Endothelial cell of umbilical vein (primary cell): Measurements from ENCODE around the gene ANKRD31. TPM values are rescaled to one million over a fixed set of nuclear protein-coding genes. Genes with fewer than 3 reads are reported as not detected.

Experiments
- BruUV-seq: library from RNA; stranded (reverse); fragments of 400-500 nt; replicated peaks from 2 replicates; lab custom pipeline; 2021; lab: Mats Ljungman, UMichigan
- CTCF ChIA-PET: fragments of 300-600, 350-600 bp; sonication (Branson Sonifier 250); formaldehyde crosslinking; loops from one replicate; lab custom pipeline; 2021; ENCODE audit warnings: antibody characterized with exemption, inconsistent platforms; lab: Charles Lee
- POLR2A ChIA-PET: fragments of 300-600, 350-600 bp; sonication (Branson Sonifier 250); formaldehyde crosslinking; loops from one replicate; lab custom pipeline; 2021; ENCODE audit warnings: antibody characterized with exemption, inconsistent platforms; lab: Charles Lee
- DNase-seq: peaks from one replicate; pipeline ENCODE4 v3.0.0-alpha.2; 2011; ENCODE audit warnings: low read depth, low spot score
- FAIRE-seq: peaks from 2 replicates; lab custom pipeline; 2011; peaks lifted over from hg19 to GRCh38; lab: Jason Lieb, UNC
- H2AFZ ChIP-seq: 2 replicates; pipeline ENCODE4 v1.6.0; 2012; ENCODE audit warnings: low read depth, low read length, control low read depth, inconsistent platforms
- H3K27ac ChIP-seq: 2 replicates; pipeline ENCODE4 v1.5.1; 2011; ENCODE audit warnings: low read depth, mild to moderate bottlenecking, control low read depth, low read length, moderate library complexity; ENCODE audit not compliant: insufficient read depth
- H3K27me3 ChIP-seq, 2 experiments: 2 replicates each; pipeline versions ENCODE4 v1.6.0 to v1.6.1; 2011; ENCODE audit warnings: low read length in 2 of 2, mixed read lengths in 1 of 2; ENCODE audit not compliant: control insufficient read depth in 2 of 2, insufficient read depth in 2 of 2
- H3K36me3 ChIP-seq, 2 experiments: 2 replicates in 1 of 2; 3 replicates in 1 of 2; pipeline ENCODE4 v1.5.1; 2011; ENCODE audit warnings: low read length in 2 of 2, mild to moderate bottlenecking in 1 of 2, moderate library complexity in 1 of 2; ENCODE audit not compliant: control insufficient read depth in 2 of 2, insufficient read depth in 2 of 2; ENCODE audit errors: extremely low read depth in 1 of 2
- H3K4me1 ChIP-seq: 3 replicates; pipeline ENCODE4 v1.5.1; 2011; ENCODE audit warnings: mild to moderate bottlenecking, low read length; ENCODE audit not compliant: control insufficient read depth, insufficient read depth; ENCODE audit errors: extremely low read depth
- H3K4me2 ChIP-seq: 2 replicates; pipeline ENCODE4 v1.6.1; 2011; ENCODE audit warnings: low read length, control low read depth, mixed read lengths; ENCODE audit not compliant: insufficient read depth
- H3K4me3 ChIP-seq, 3 experiments: fragments of 200-600 bp in 1 of 3; sonication (generic), shearing (Covaris generic) in 1 of 3; replicated peaks in 1 of 3; 2 replicates each; pipeline ENCODE4 v1.5.1; 2011 to 2016; ENCODE audit warnings: control low read depth in 3 of 3, low read length in 3 of 3, mild to moderate bottlenecking in 2 of 3, inconsistent platforms in 1 of 3, low read depth in 1 of 3, moderate library complexity in 1 of 3; ENCODE audit not compliant: insufficient read depth in 1 of 3
- H3K79me2 ChIP-seq: 2 replicates; pipeline ENCODE4 v1.6.0; 2012; ENCODE audit warnings: low read length, inconsistent platforms; ENCODE audit not compliant: control insufficient read depth, insufficient read depth
- H3K9ac ChIP-seq: replicated peaks from 2 replicates; pipeline ENCODE3; 2011; ENCODE audit warnings: low read length, control low read depth; ENCODE audit not compliant: insufficient read depth; ENCODE audit errors: extremely low read depth
- H3K9me1 ChIP-seq: replicated peaks from 3 replicates; pipeline ENCODE4 v1.6.0; 2011; ENCODE audit warnings: mild to moderate bottlenecking, low read length; ENCODE audit not compliant: control insufficient read depth, insufficient read depth; ENCODE audit errors: extremely low read depth
- H3K9me3 ChIP-seq: replicated peaks from 2 replicates; pipeline ENCODE4 v1.5.1; 2012; ENCODE audit warnings: low read length, inconsistent platforms; ENCODE audit not compliant: control insufficient read depth, insufficient read depth
- H4K20me1 ChIP-seq: replicated peaks from 2 replicates; pipeline ENCODE3; 2011; ENCODE audit warnings: mild to moderate bottlenecking, low read length; ENCODE audit not compliant: control insufficient read depth, insufficient read depth; ENCODE audit errors: extremely low read depth
- CTCF ChIP-seq, 2 donors: IDR thresholded peaks; 1 replicate in 1 of 2; 2 replicates in 1 of 2; pipeline ENCODE4 v1.5.1; 2011; ENCODE audit warnings: low read length in 2 of 2, mild to moderate bottlenecking in 2 of 2, moderate library complexity in 2 of 2, control low read depth in 1 of 2, inconsistent platforms in 1 of 2, low read depth in 1 of 2; ENCODE audit not compliant: insufficient read depth in 1 of 2; ENCODE audit errors: extremely low read depth in 1 of 2
- EZH2 ChIP-seq: IDR thresholded peaks from 2 replicates; pipeline ENCODE4 v1.6.1; 2012; ENCODE audit warnings: borderline replicate concordance, low read depth, mild to moderate bottlenecking, moderate library complexity, low read length, inconsistent platforms; ENCODE audit not compliant: severe bottlenecking
- FOS ChIP-seq: IDR thresholded peaks from 2 replicates; pipeline ENCODE4 v1.6.1; 2011; ENCODE audit warnings: mild to moderate bottlenecking, low read length, moderate library complexity, borderline replicate concordance; ENCODE audit not compliant: insufficient read depth
- GATA2 ChIP-seq: IDR thresholded peaks from 2 replicates; pipeline ENCODE4 v1.7.0; 2011; ENCODE audit warnings: low read depth, mild to moderate bottlenecking, moderate library complexity, mixed read lengths, low read length; ENCODE audit not compliant: insufficient read length, insufficient read depth
- JUN ChIP-seq: IDR thresholded peaks from 2 replicates; pipeline ENCODE4 v1.6.1; 2011; ENCODE audit warnings: borderline replicate concordance, low read depth; ENCODE audit not compliant: insufficient read length, insufficient read depth
- MAX ChIP-seq: IDR thresholded peaks from 2 replicates; pipeline ENCODE4 v1.6.1; 2011; ENCODE audit not compliant: insufficient read depth, insufficient read length
- MYC ChIP-seq: IDR thresholded peaks from one replicate; pipeline ENCODE4 v1.6.1; 2011; ENCODE audit warnings: mild to moderate bottlenecking, low read depth, low read length
- POLR2A ChIP-seq: IDR thresholded peaks from 2 replicates; pipeline ENCODE4 v1.6.1; 2012; ENCODE audit warnings: low read depth, mild to moderate bottlenecking, control low read depth, low read length
- POLR2AphosphoS5 ChIP-seq: IDR thresholded peaks from 2 replicates; pipeline ENCODE4 v1.6.1; 2012; ENCODE audit warnings: low read depth, mild to moderate bottlenecking, control low read depth, low read length, moderate library complexity; ENCODE audit not compliant: insufficient read depth
- dilution Hi-C: fragments of 300-500 bp; cut with MboI; formaldehyde crosslinking; loops from one replicate; pipeline ENCODE4 v1.15.0; 2019; ENCODE audit warnings: low sequenced_read_pairs; ENCODE audit not compliant: extremely low pct_ligation_motif_present
- intact Hi-C: fragments of 100-400 bp; cut with micrococcal nuclease; formaldehyde crosslinking; loops from one replicate; pipeline ENCODE4 v1.10.0; 2022
- polyA plus RNA-seq, 4 experiments: library from polyadenylated mRNA; depleted of rRNA in 3 of 4; stranded (reverse) in 3 of 4; unstranded in 1 of 4; fragments of >200 nt; gene quantifications; 2 replicates each; pipeline versions ENCODE4 v1.2.1 to v1.2.3, GENCODE V29; 2011 to 2012; ENCODE audit warnings: missing spikeins in 1 of 4
- total RNA-seq: library from RNA; stranded (reverse); gene quantifications from 2 replicates; pipeline ENCODE4 v1.2.3, GENCODE V29; 2021

The ANKRD31 gene
- total and polyA plus RNA-seq, 2 donors (not counting 3 experiments of a cell fraction or from before 2014, with no cell fraction given), result not detected

GRCh38 chr5:75078027-75078426, 158.7 kb downstream of the ANKRD31 start:
- Histone ChIP-seq H3K36me3 (no peaks in the 10 kb centered on the region), H3K4me3 (no peak overlapping the region), H3K4me2 (no peak overlapping the region), H3K9me1 (no peaks in the 10 kb centered on the region), H3K27ac (no peak overlapping the region), H3K9me3 (no peaks in the 10 kb centered on the region), H3K9ac (no peak overlapping the region), H4K20me1 (no peaks in the 10 kb centered on the region), H3K27me3 (peaks cover 0 to 13% of the 10 kb centered on the region in 2 experiments), H2AFZ (no peak overlapping the region), H3K79me2 (no peaks in the 10 kb centered on the region), H3K4me1 (no peaks in the 10 kb centered on the region)
- dilution Hi-C loops (no loop called here), intact Hi-C loops (no loop called here)
- ChIA-PET POLR2A (no interaction called here), CTCF (no interaction called here)
- BruUV-seq, result no TSS peak
- no peak for FAIRE-seq
- DNase-seq, result no peak
- TF ChIP-seq EZH2, result no peak
- TF ChIP-seq POLR2A, result no peak
- no peak for TF ChIP-seq JUN
- TF ChIP-seq POLR2AphosphoS5, result no peak
- no peak for TF ChIP-seq MAX
- TF ChIP-seq CTCF (IDR thresholded peaks at IDR 0.05; ENCODE audit: extremely low read depth in 1 of 2, insufficient read depth in 1 of 2, low read depth in 1 of 2, low read length in 2 of 2), result no peak
- no peak for TF ChIP-seq FOS
- no peak for TF ChIP-seq MYC
- TF ChIP-seq GATA2, result no peak
